B cell (primary cell): ENCODE measurements around the gene KLHDC7B. TPM values are rescaled to one million over a fixed set of nuclear protein-coding genes. Genes with fewer than 3 reads are reported as not detected.

ENCODE experiments used
- ATAC-seq: fragments of 200-7000 bp; cut with Tn5 transposase; one replicate; pipeline ENCODE4 v1.10.0; 2021; ENCODE audit warnings: low read depth, mild to moderate bottlenecking, moderate number of reproducible peaks, moderate library complexity
- CTCF ChIA-PET: fragments of 350-600 bp; sonication (Branson Sonifier 250); formaldehyde crosslinking; loops from one replicate; lab custom pipeline; 2021; ENCODE audit warnings: antibody characterized with exemption, inconsistent platforms; lab: Charles Lee
- POLR2A ChIA-PET: fragments of 350-600 bp; sonication (Branson Sonifier 250); formaldehyde crosslinking; loops from one replicate; lab custom pipeline; 2021; ENCODE audit warnings: antibody characterized with exemption; lab: Charles Lee
- DNase-seq: peaks from one replicate; pipeline ENCODE4 v3.0.0; 2013
- H2AFZ ChIP-seq: 2 replicates; pipeline ENCODE4 v1.6.1; 2012; ENCODE audit warnings: mild to moderate bottlenecking, low read depth, low read length; ENCODE audit not compliant: insufficient read depth, poor library complexity, severe bottlenecking
- H3K27ac ChIP-seq, 2 donors: 1 replicate in 1 of 2; 2 replicates in 1 of 2; pipeline ENCODE4 v1.5.1; 2012 to 2013; ENCODE audit warnings: low read length in 2 of 2, mild to moderate bottlenecking in 2 of 2, moderate library complexity in 1 of 2
- H3K27me3 ChIP-seq, 4 experiments: fragments of 200-600 bp in 1 of 4; sonication (generic) in 1 of 4; replicated peaks in 1 of 4; 1 replicate in 2 of 4; 2 replicates in 2 of 4; pipeline versions ENCODE4 v1.6.1 to v1.7.0; 2013 to 2016; ENCODE audit warnings: low read length in 3 of 4, mild to moderate bottlenecking in 2 of 4, mixed read lengths in 1 of 4, moderate library complexity in 1 of 4; ENCODE audit not compliant: insufficient read depth in 4 of 4, control insufficient read depth in 3 of 4; ENCODE audit errors: control extremely low read depth in 1 of 4
- H3K36me3 ChIP-seq, 2 experiments: replicated peaks in 1 of 2; 1 replicate in 1 of 2; 2 replicates in 1 of 2; pipeline versions ENCODE4 v1.6.1 to v1.7.1; 2013; ENCODE audit warnings: low read length in 1 of 2; ENCODE audit not compliant: insufficient read depth in 2 of 2, control insufficient read depth in 1 of 2; ENCODE audit errors: control extremely low read depth in 1 of 2, extremely low read depth in 1 of 2
- H3K4me1 ChIP-seq, 2 donors: fragments of 200-600 bp in 1 of 2; sonication (generic) in 1 of 2; 1 replicate in 1 of 2; 2 replicates in 1 of 2; pipeline versions ENCODE4 v1.5.1 to v1.6.1; 2013 to 2017; ENCODE audit warnings: low read length in 2 of 2; ENCODE audit not compliant: control insufficient read depth in 2 of 2, insufficient read depth in 2 of 2
- H3K4me2 ChIP-seq: replicated peaks from 2 replicates; pipeline ENCODE3; 2012; ENCODE audit warnings: mild to moderate bottlenecking, low read depth, low read length; ENCODE audit not compliant: poor library complexity, severe bottlenecking
- H3K4me3 ChIP-seq, 5 experiments: fragments of 200-600 bp in 1 of 5; sonication (generic) in 1 of 5; 1 replicate in 3 of 5; 2 replicates in 2 of 5; pipeline versions ENCODE4 v1.5.1 to v1.7.0; 2011 to 2016; ENCODE audit warnings: low read length in 4 of 5, mild to moderate bottlenecking in 4 of 5, low read depth in 2 of 5, control low read depth in 1 of 5, moderate library complexity in 1 of 5; ENCODE audit not compliant: insufficient read depth in 1 of 5; ENCODE audit errors: control extremely low read depth in 1 of 5, extremely low read depth in 1 of 5
- H3K79me2 ChIP-seq: fragments of 200-600 bp; sonication (generic); one replicate; pipeline ENCODE4 v1.6.0; 2016; ENCODE audit warnings: low read length; ENCODE audit not compliant: control insufficient read depth, insufficient read depth
- H3K9ac ChIP-seq: fragments of 200-600 bp; sonication (generic); 2 replicates; pipeline ENCODE4 v1.6.1; 2017; ENCODE audit warnings: mild to moderate bottlenecking, low read length, moderate library complexity
- H3K9me3 ChIP-seq, 3 donors: one replicate each; pipeline versions ENCODE4 v1.6.1 to v1.7.1; 2013; ENCODE audit warnings: low read length in 2 of 3; ENCODE audit not compliant: control insufficient read depth in 2 of 3, insufficient read depth in 1 of 3; ENCODE audit errors: control extremely low read depth in 1 of 3
- H4K20me1 ChIP-seq: 2 replicates; pipeline ENCODE4 v1.6.0; 2012; ENCODE audit warnings: mild to moderate bottlenecking, low read length; ENCODE audit not compliant: insufficient read depth, control insufficient read depth, poor library complexity, severe bottlenecking
- H3K27ac Mint-ChIP-seq: one replicate; pipeline ENCODE4 v1.8.0; 2021; ENCODE audit warnings: mixed read lengths
- H3K27me3 Mint-ChIP-seq: one replicate; pipeline ENCODE4 v1.8.0; 2021; ENCODE audit warnings: mixed read lengths
- H3K4me1 Mint-ChIP-seq: one replicate; pipeline ENCODE4 v1.8.0; 2021; ENCODE audit warnings: mixed read lengths
- H3K4me3 Mint-ChIP-seq: one replicate; pipeline ENCODE4 v1.8.0; 2021; ENCODE audit warnings: mixed read lengths
- H3K9me3 Mint-ChIP-seq: one replicate; pipeline ENCODE4 v1.8.0; 2022; ENCODE audit warnings: mixed read lengths; ENCODE audit not compliant: insufficient read depth
- CTCF ChIP-seq: fragments of 200-600 bp; IDR thresholded peaks from one replicate; pipeline ENCODE4 v1.8.0; 2022; ENCODE audit warnings: antibody characterized with exemption, mild to moderate bottlenecking
- EZH2 ChIP-seq: IDR thresholded peaks from 2 replicates; pipeline ENCODE4 v1.6.1; 2012; ENCODE audit warnings: borderline replicate concordance, low read depth, mild to moderate bottlenecking, moderate library complexity, low read length; ENCODE audit not compliant: insufficient read depth, poor library complexity, severe bottlenecking
- WGBS: methylation state at CpG from one replicate; pipeline ENCODE4 v1.1.5; 2013; ENCODE audit warnings: missing lambda C conversion rate; ENCODE audit not compliant: insufficient coverage; 5-methylcytosine and 5-hydroxymethylcytosine counted together
- intact Hi-C: fragments of 100-400 bp; cut with micrococcal nuclease; formaldehyde crosslinking; loops from one replicate; pipeline ENCODE4 v1.10.0; 2022
- polyA plus RNA-seq: library from polyadenylated mRNA; depleted of rRNA; stranded (reverse); fragments of >200 nt; gene quantifications from 2 replicates; pipeline ENCODE4 v1.2.3, GENCODE V29; 2012
- total RNA-seq, 2 donors: library from RNA; stranded (reverse); fragments of 120-200 nt in 1 of 2; gene quantifications; 1 replicate in 1 of 2; 2 replicates in 1 of 2; pipeline versions ENCODE4 v1.2.3 to v1.2.4, GENCODE V29; 2013 to 2022

The KLHDC7B gene
- total and polyA plus RNA-seq, 2 donors (not counting 1 experiment from before 2014, with no cell fraction given): 1.8 to 6.2 TPM

GRCh38 chr22:50574383-50574755, 28.7 kb downstream of the KLHDC7B start:
- Histone ChIP-seq H3K9ac (no peak overlapping the region), H3K27ac (no peak overlapping the region), H4K20me1 (peaks cover 5% of the 10 kb centered on the region), H3K27me3 (no peaks in the 10 kb centered on the region), H3K4me2 (no peak overlapping the region), H3K4me3 (no peak overlapping the region), H3K36me3 (peaks cover 0 to 27% of the 10 kb centered on the region in 2 experiments), H3K79me2 (no peaks in the 10 kb centered on the region), H2AFZ (no peak overlapping the region), H3K9me3 (no peaks in the 10 kb centered on the region), H3K4me1 (peaks cover 0 to 18% of the 10 kb centered on the region in 2 donors)
- no peaks in the 10 kb centered on the region for H3K9me3 Mint-ChIP-seq
- POLR2A ChIA-PET: no interaction called here
- ATAC-seq: no peak
- TF ChIP-seq EZH2 (no peak), CTCF (no peak)
- no peaks in the 10 kb centered on the region for H3K27me3 Mint-ChIP-seq
- no peak overlapping the region for H3K27ac Mint-ChIP-seq
- no peak for DNase-seq
- 96% methylated on average over 10 of the region's 11 CpGs for WGBS
- H3K4me3 Mint-ChIP-seq: no peak overlapping the region
- H3K4me1 Mint-ChIP-seq: peaks cover 17% of the 10 kb centered on the region
- intact Hi-C loops: no loop called here
- CTCF ChIA-PET: no interaction called here

GRCh38 chr22:50575426-50575941, 29.8 kb downstream of the KLHDC7B start:
- no peak overlapping the region for H3K4me3 Mint-ChIP-seq
- H3K4me2 ChIP-seq: no peak overlapping the region
- POLR2A ChIA-PET: interaction anchor here (1.4 kb wide), 1 partner anchor 12 kb away, joined by 4 read pairs; the partner anchor contains the start of gene SYCE3
- DNase-seq (no peak), ATAC-seq (no peak)
- H3K4me1 Mint-ChIP-seq: peaks cover 15% of the 10 kb centered on the region
- CTCF ChIA-PET: interaction anchor here (0.6 kb wide), 1 partner anchor 43 kb away, joined by 3 read pairs; no protein-coding TSS in a partner anchor
- 92% methylated on average over 8 of the region's 8 CpGs for WGBS
- no peak overlapping the region for H3K9ac ChIP-seq
- H3K36me3 ChIP-seq: peaks cover 0 to 26% of the 10 kb centered on the region in 2 experiments
- TF ChIP-seq EZH2: no peak
- TF ChIP-seq CTCF: no peak
- H3K27me3 Mint-ChIP-seq: no peaks in the 10 kb centered on the region
- no peak overlapping the region for H3K27ac Mint-ChIP-seq
- no peak overlapping the region for H3K27ac ChIP-seq
- H3K79me2 ChIP-seq: no peaks in the 10 kb centered on the region
- H4K20me1 ChIP-seq: peaks cover 13% of the 10 kb centered on the region
- peaks cover 0 to 9% of the 10 kb centered on the region in 2 donors for H3K4me1 ChIP-seq
- H2AFZ ChIP-seq: no peak overlapping the region
- intact Hi-C loops: no loop called here
- no peaks in the 10 kb centered on the region for H3K9me3 Mint-ChIP-seq
- H3K4me3 ChIP-seq: no peak overlapping the region
- H3K27me3 ChIP-seq: no peaks in the 10 kb centered on the region
- no peaks in the 10 kb centered on the region for H3K9me3 ChIP-seq
